GM23338 (cell line): ENCODE results near the gene B4GALT1. TPM values are rescaled to one million over a fixed set of nuclear protein-coding genes. Genes with fewer than 3 reads are reported as not detected.

Experiments used
- ETS1 ChIP-seq: IDR thresholded peaks from 2 replicates; pipeline ENCODE4 v1.6.1; 2016; ENCODE audit warnings: antibody characterized with exemption
- EZH2 ChIP-seq: fragments of 200-600 bp; sonication (generic); IDR thresholded peaks from one replicate; pipeline ENCODE4 v1.8.0; 2017; ENCODE audit warnings: antibody characterized with exemption, mild to moderate bottlenecking, low read depth; ENCODE audit not compliant: unreplicated experiment
- ZNF114 ChIP-seq: fragments of 250-450 bp; sonication (Bioruptor Pico); IDR thresholded peaks from 2 replicates; pipeline ENCODE4 v1.5.0; 2020; ENCODE audit warnings: mild to moderate bottlenecking, moderate library complexity
- polyA plus RNA-seq: library from polyadenylated mRNA; unstranded; fragments of >200 nt; fragmentation: Nextera tagmentation; extraction: Ambion mirVana; gene quantifications from 2 replicates; pipeline ENCODE4 v1.2.1, GENCODE V29; 2016
- total RNA-seq: library from RNA; depleted of rRNA; stranded (reverse); fragments of >200 nt; shearing (Covaris generic); gene quantifications from 2 replicates; pipeline ENCODE4 v1.2.3, GENCODE V29; 2014
- TF ChIP-seq, protein P1 (sequence below): fragments of 250-450 bp; sonication (Bioruptor Pico); IDR thresholded peaks from 2 replicates; pipeline ENCODE4 v1.5.0; 2020; ENCODE audit warnings: mild to moderate bottlenecking, moderate library complexity
- TF ChIP-seq, protein P2 (sequence below), 2 experiments: fragments of 200-600 bp in 1 of 2; sonication (generic) in 1 of 2; conservative IDR thresholded peaks; 2 replicates each; pipeline versions ENCODE4 v1.5.1 to v1.6.1; 2016 to 2017; ENCODE audit warnings: antibody characterized with exemption in 2 of 2, low read depth in 2 of 2, mild to moderate bottlenecking in 2 of 2, moderate library complexity in 1 of 2

B4GALT1 gene
- total and polyA plus RNA-seq, 2 experiments from 2014 or later = 6.3 to 15.8 TPM

- TF ChIP-seq ETS1 = no peak
- TF ChIP-seq, protein P1, sequence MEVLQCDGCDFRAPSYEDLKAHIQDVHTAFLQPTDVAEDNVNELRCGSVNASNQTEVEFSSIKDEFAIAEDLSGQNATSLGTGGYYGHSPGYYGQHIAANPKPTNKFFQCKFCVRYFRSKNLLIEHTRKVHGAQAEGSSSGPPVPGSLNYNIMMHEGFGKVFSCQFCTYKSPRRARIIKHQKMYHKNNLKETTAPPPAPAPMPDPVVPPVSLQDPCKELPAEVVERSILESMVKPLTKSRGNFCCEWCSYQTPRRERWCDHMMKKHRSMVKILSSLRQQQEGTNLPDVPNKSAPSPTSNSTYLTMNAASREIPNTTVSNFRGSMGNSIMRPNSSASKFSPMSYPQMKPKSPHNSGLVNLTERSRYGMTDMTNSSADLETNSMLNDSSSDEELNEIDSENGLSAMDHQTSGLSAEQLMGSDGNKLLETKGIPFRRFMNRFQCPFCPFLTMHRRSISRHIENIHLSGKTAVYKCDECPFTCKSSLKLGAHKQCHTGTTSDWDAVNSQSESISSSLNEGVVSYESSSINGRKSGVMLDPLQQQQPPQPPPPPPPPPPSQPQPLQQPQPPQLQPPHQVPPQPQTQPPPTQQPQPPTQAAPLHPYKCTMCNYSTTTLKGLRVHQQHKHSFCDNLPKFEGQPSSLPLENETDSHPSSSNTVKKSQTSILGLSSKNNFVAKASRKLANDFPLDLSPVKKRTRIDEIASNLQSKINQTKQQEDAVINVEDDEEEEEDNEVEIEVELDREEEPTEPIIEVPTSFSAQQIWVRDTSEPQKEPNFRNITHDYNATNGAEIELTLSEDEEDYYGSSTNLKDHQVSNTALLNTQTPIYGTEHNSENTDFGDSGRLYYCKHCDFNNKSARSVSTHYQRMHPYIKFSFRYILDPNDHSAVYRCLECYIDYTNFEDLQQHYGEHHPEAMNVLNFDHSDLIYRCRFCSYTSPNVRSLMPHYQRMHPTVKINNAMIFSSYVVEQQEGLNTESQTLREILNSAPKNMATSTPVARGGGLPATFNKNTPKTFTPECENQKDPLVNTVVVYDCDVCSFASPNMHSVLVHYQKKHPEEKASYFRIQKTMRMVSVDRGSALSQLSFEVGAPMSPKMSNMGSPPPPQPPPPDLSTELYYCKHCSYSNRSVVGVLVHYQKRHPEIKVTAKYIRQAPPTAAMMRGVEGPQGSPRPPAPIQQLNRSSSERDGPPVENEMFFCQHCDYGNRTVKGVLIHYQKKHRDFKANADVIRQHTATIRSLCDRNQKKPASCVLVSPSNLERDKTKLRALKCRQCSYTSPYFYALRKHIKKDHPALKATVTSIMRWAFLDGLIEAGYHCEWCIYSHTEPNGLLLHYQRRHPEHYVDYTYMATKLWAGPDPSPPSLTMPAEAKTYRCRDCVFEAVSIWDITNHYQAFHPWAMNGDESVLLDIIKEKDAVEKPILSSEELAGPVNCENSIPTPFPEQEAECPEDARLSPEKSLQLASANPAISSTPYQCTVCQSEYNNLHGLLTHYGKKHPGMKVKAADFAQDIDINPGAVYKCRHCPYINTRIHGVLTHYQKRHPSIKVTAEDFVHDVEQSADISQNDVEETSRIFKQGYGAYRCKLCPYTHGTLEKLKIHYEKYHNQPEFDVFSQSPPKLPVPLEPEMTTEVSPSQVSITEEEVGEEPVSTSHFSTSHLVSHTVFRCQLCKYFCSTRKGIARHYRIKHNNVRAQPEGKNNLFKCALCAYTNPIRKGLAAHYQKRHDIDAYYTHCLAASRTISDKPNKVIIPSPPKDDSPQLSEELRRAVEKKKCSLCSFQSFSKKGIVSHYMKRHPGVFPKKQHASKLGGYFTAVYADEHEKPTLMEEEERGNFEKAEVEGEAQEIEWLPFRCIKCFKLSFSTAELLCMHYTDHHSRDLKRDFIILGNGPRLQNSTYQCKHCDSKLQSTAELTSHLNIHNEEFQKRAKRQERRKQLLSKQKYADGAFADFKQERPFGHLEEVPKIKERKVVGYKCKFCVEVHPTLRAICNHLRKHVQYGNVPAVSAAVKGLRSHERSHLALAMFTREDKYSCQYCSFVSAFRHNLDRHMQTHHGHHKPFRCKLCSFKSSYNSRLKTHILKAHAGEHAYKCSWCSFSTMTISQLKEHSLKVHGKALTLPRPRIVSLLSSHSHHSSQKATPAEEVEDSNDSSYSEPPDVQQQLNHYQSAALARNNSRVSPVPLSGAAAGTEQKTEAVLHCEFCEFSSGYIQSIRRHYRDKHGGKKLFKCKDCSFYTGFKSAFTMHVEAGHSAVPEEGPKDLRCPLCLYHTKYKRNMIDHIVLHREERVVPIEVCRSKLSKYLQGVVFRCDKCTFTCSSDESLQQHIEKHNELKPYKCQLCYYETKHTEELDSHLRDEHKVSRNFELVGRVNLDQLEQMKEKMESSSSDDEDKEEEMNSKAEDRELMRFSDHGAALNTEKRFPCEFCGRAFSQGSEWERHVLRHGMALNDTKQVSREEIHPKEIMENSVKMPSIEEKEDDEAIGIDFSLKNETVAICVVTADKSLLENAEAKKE (CRISPR knock-in tag) = no peak
- TF ChIP-seq EZH2 = no peak
- TF ChIP-seq, protein P2, sequence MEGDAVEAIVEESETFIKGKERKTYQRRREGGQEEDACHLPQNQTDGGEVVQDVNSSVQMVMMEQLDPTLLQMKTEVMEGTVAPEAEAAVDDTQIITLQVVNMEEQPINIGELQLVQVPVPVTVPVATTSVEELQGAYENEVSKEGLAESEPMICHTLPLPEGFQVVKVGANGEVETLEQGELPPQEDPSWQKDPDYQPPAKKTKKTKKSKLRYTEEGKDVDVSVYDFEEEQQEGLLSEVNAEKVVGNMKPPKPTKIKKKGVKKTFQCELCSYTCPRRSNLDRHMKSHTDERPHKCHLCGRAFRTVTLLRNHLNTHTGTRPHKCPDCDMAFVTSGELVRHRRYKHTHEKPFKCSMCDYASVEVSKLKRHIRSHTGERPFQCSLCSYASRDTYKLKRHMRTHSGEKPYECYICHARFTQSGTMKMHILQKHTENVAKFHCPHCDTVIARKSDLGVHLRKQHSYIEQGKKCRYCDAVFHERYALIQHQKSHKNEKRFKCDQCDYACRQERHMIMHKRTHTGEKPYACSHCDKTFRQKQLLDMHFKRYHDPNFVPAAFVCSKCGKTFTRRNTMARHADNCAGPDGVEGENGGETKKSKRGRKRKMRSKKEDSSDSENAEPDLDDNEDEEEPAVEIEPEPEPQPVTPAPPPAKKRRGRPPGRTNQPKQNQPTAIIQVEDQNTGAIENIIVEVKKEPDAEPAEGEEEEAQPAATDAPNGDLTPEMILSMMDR (conservative IDR thresholded peaks at IDR 0.05; ENCODE audit: low read depth in 2 of 2) = no peak
- TF ChIP-seq ZNF114 (CRISPR knock-in tag) = no peak
These were observed 41.7 kb downstream of the B4GALT1 start (continued) for GRCh38 chr9:33125461-33125860.
